ENCODE results near the gene ZNF672. TPM values are rescaled to one million over a fixed set of nuclear protein-coding genes. Genes with fewer than 3 reads are reported as not detected.

ZNF672 gene
- total and polyA plus RNA-seq, 2 of the 13 experiments (the other 11 are each of a cell fraction or from before 2014, with no cell fraction given), result 17.2 to 22.9 TPM

GRCh38 chr1:248858891-248859889 lies 21.2 kb downstream of the ZNF672 start, which contains the start of gene ZNF692 (continued):
- TF ChIP-seq ZNF234 (CRISPR knock-in tag; conservative IDR thresholded peaks at IDR 0.05), result no peak
- TF ChIP-seq HOMEZ (CRISPR knock-in tag; IDR thresholded peaks at IDR 0.05; ENCODE audit: low read depth), result no peak
- TF ChIP-seq PCBP1 (IDR thresholded peaks at IDR 0.05; ENCODE audit: borderline replicate concordance, low read depth, low read length), result no peak
- no peak for TF ChIP-seq KLF13 (CRISPR knock-in tag; IDR thresholded peaks at IDR 0.05)
- 0 out of 2 replicates have a peak, but pooled peaks have one; percentile 53 for TF ChIP-seq ZNF766 (CRISPR knock-in tag; IDR thresholded peaks at IDR 0.05; ENCODE audit: borderline replicate concordance)
- TF ChIP-seq NFE2L1 (CRISPR knock-in tag; IDR thresholded peaks at IDR 0.05; ENCODE audit: borderline replicate concordance), result 0 out of 2 replicates have a peak, but pooled peaks have one; percentile 28
- TF ChIP-seq ZNF761 (CRISPR knock-in tag; conservative IDR thresholded peaks at IDR 0.05), result peak; percentile 86
- TF ChIP-seq HOXA3 (CRISPR knock-in tag; IDR thresholded peaks at IDR 0.05), result peak; percentile 62
- no peak for TF ChIP-seq MATR3 (CRISPR knock-in tag; IDR thresholded peaks at IDR 0.05)
- no peak for TF ChIP-seq ZNF251 (CRISPR knock-in tag; IDR thresholded peaks at IDR 0.05)
- TF ChIP-seq FIP1L1 (IDR thresholded peaks at IDR 0.05; ENCODE audit: borderline replicate concordance, insufficient read depth, low read depth, low read length), result no peak
- TF ChIP-seq ZNF180 (CRISPR knock-in tag; IDR thresholded peaks at IDR 0.05; ENCODE audit: borderline replicate concordance, low read depth), result no peak
- TF ChIP-seq ZNF276 (CRISPR knock-in tag; IDR thresholded peaks at IDR 0.05; ENCODE audit: low read depth), result no peak; the same call in 1 of the 2 replicates
- no peak for TF ChIP-seq ARID5B (CRISPR knock-in tag; IDR thresholded peaks at IDR 0.05)
- TF ChIP-seq JDP2 (CRISPR knock-in tag; IDR thresholded peaks at IDR 0.05; ENCODE audit: borderline replicate concordance), result no peak
- no peak for TF ChIP-seq ZNF777 (CRISPR knock-in tag; IDR thresholded peaks at IDR 0.05)
- no peak for TF ChIP-seq SIX1 (CRISPR knock-in tag; IDR thresholded peaks at IDR 0.05; ENCODE audit: borderline replicate concordance)
- no peak for TF ChIP-seq TEF (CRISPR knock-in tag; IDR thresholded peaks at IDR 0.05)
- TF ChIP-seq ATRX (CRISPR knock-in tag; IDR thresholded peaks at IDR 0.05; ENCODE audit: borderline replicate concordance), result no peak
- TF ChIP-seq ZMAT3 (CRISPR knock-in tag; conservative IDR thresholded peaks at IDR 0.05), result 0 out of 2 replicates have a peak, but pooled peaks have one; percentile 87
- 0 out of 2 replicates have a peak, but pooled peaks have one; percentile 7 for TF ChIP-seq SOX5 (CRISPR knock-in tag; IDR thresholded peaks at IDR 0.05; ENCODE audit: borderline replicate concordance)

Measured in HepG2 (cell line).